K562 (cell line): ENCODE measurements around the gene PTPN7. TPM values are rescaled to one million over a fixed set of nuclear protein-coding genes. Genes with fewer than 3 reads are reported as not detected.

Source experiments
- ATAC-seq: fragments of 200-7000 bp; cut with Tn5 transposase; 3 replicates; pipeline ENCODE4 v1.9.1; 2020; ENCODE audit warnings: moderate library complexity
- BruUV-seq: library from RNA; stranded (reverse); fragments of 400-500 nt; replicated peaks from 2 replicates; lab custom pipeline; 2021; lab: Mats Ljungman, UMichigan
- CTCF ChIA-PET: fragments of 300-600 bp; formaldehyde crosslinking; extraction: SDS; loops from one replicate; lab custom pipeline; 2021; ENCODE audit warnings: low intra/inter-chr PET ratio; lab: Yijun Ruan, JAX
- POLR2A ChIA-PET: fragments of 300-600, 350-650 bp; sonication (Branson Sonifier 250); formaldehyde crosslinking; extraction: SDS; loops from one replicate; lab custom pipeline; 2021; ENCODE audit warnings: antibody characterized with exemption, inconsistent platforms; lab: Yijun Ruan, JAX
- DNase-seq, 4 experiments: peaks; one replicate each; pipeline versions ENCODE4 v3.0.0 to v3.0.0-alpha.2; 2011 to 2018; ENCODE audit warnings: low spot score in 3 of 4, mixed read lengths in 3 of 4; ENCODE audit errors: extremely low read depth in 1 of 4
- FAIRE-seq: peaks from 2 replicates; lab custom pipeline; 2011; peaks lifted over from hg19 to GRCh38; lab: Jason Lieb, UNC
- H2AFZ ChIP-seq: 2 replicates; pipeline ENCODE4 v1.6.0; 2011; ENCODE audit warnings: low read depth, low read length, control low read depth, inconsistent platforms
- H3K27ac ChIP-seq: fragments of 200-600 bp; 3 replicates; pipeline ENCODE4 v1.8.0; 2011; ENCODE audit warnings: low read depth, mild to moderate bottlenecking, control low read depth, inconsistent platforms, low read length, moderate library complexity, mixed read lengths; ENCODE audit errors: extremely low read depth
- H3K27me3 ChIP-seq, 2 experiments: fragments of 300-600 bp in 1 of 2; 2 replicates in 1 of 2; 3 replicates in 1 of 2; pipeline versions ENCODE4 v1.6.0 to v1.8.0; 2011; ENCODE audit warnings: inconsistent platforms in 2 of 2, low read length in 2 of 2, mild to moderate bottlenecking in 1 of 2, mixed read lengths in 1 of 2, moderate library complexity in 1 of 2; ENCODE audit not compliant: control insufficient read depth in 2 of 2, insufficient read depth in 2 of 2
- H3K36me3 ChIP-seq: fragments of 300-600 bp; 3 replicates; pipeline ENCODE4 v1.8.0; 2011; ENCODE audit warnings: mild to moderate bottlenecking, low read length, inconsistent platforms; ENCODE audit not compliant: control insufficient read depth, insufficient read depth
- H3K4me1 ChIP-seq, 2 experiments: fragments of 200-600 bp in 1 of 2; replicated peaks in 1 of 2; 2 replicates in 1 of 2; 3 replicates in 1 of 2; pipeline versions ENCODE4 v1.5.1 to v1.8.0; 2011; ENCODE audit warnings: inconsistent platforms in 2 of 2, low read length in 2 of 2, mild to moderate bottlenecking in 1 of 2, mixed read lengths in 1 of 2, moderate library complexity in 1 of 2; ENCODE audit not compliant: control insufficient read depth in 2 of 2, insufficient read depth in 2 of 2
- H3K4me2 ChIP-seq: 2 replicates; pipeline ENCODE4 v1.6.1; 2011; ENCODE audit warnings: low read length, control low read depth, inconsistent platforms, mixed read lengths; ENCODE audit not compliant: insufficient read depth
- H3K4me3 ChIP-seq: fragments of 200-600 bp; sonication (generic), shearing (Covaris generic); 2 replicates; pipeline ENCODE4 v1.5.1; 2016; ENCODE audit warnings: control low read depth, inconsistent platforms
- H3K79me2 ChIP-seq: fragments of 200-600 bp; 3 replicates; pipeline ENCODE4 v1.8.0; 2011; ENCODE audit warnings: low read length, inconsistent platforms; ENCODE audit not compliant: control insufficient read depth, insufficient read depth
- H3K9ac ChIP-seq, 2 experiments: 2 replicates each; pipeline versions ENCODE4 v1.6.0 to v1.6.1; 2011; ENCODE audit warnings: low read depth in 2 of 2, low read length in 2 of 2, control low read depth in 1 of 2, inconsistent platforms in 1 of 2, mild to moderate bottlenecking in 1 of 2, mixed read lengths in 1 of 2; ENCODE audit not compliant: insufficient read depth in 1 of 2
- H3K9me1 ChIP-seq: one replicate; pipeline ENCODE4 v1.6.0; 2011; ENCODE audit warnings: inconsistent platforms, mild to moderate bottlenecking, low read length, moderate library complexity; ENCODE audit not compliant: control insufficient read depth, insufficient read depth
- H3K9me3 ChIP-seq: replicated peaks from 2 replicates; pipeline ENCODE4 v1.5.1; 2011; ENCODE audit warnings: low read depth, low read length, inconsistent platforms; ENCODE audit not compliant: control insufficient read depth, insufficient read depth
- H4K20me1 ChIP-seq: replicated peaks from 2 replicates; pipeline ENCODE4 v1.6.1; 2011; ENCODE audit warnings: low read length, inconsistent platforms, mixed read lengths; ENCODE audit not compliant: control insufficient read depth, insufficient read depth
- CBFB ChIP-seq: sonication (generic); formaldehyde crosslinking; IDR thresholded peaks from 2 replicates; pipeline ENCODE4 v1.4.0; 2020; ENCODE audit warnings: mild to moderate bottlenecking, missing genetic modification reagents
- NR4A1 ChIP-seq, 2 experiments: fragments of 250-450 bp in 1 of 2; fragments of 450-650 bp in 1 of 2; sonication (Bioruptor Pico) in 1 of 2; IDR thresholded peaks; 2 replicates each; pipeline versions ENCODE4 v1.4.0 to v1.6.1; 2016 to 2020; ENCODE audit warnings: mild to moderate bottlenecking in 2 of 2, missing compliant biosample characterization in 1 of 2, missing genetic modification characterization in 1 of 2, moderate library complexity in 1 of 2
- POLR2H ChIP-seq: IDR thresholded peaks from 2 replicates; pipeline ENCODE4 v1.6.1; 2016; ENCODE audit warnings: missing genetic modification characterization, low read depth, mild to moderate bottlenecking, control low read depth, missing compliant biosample characterization, moderate library complexity
- TSHZ1 ChIP-seq: fragments of 250-450 bp; sonication (Bioruptor Pico); IDR thresholded peaks from 2 replicates; pipeline ENCODE4 v1.4.0; 2020; ENCODE audit warnings: mild to moderate bottlenecking, moderate library complexity
- ZBTB11 ChIP-seq, 3 experiments: fragments of 200-800 bp in 1 of 3; fragments of 250-450 bp in 1 of 3; fragments of 450-650 bp in 1 of 3; sonication (Bioruptor Pico) in 1 of 3; sonication (Bioruptor generic) in 1 of 3; formaldehyde crosslinking in 1 of 3; IDR thresholded peaks; 2 replicates each; pipeline versions ENCODE4 v1.6.1 to v1.8.0; 2016 to 2022; ENCODE audit warnings: mild to moderate bottlenecking in 2 of 3, missing genetic modification characterization in 2 of 3, missing compliant biosample characterization in 1 of 3, moderate library complexity in 1 of 3
- ZNF121 ChIP-seq: sonication (generic); formaldehyde crosslinking; conservative IDR thresholded peaks from 2 replicates; pipeline ENCODE4 v1.8.0; 2022; ENCODE audit warnings: missing genetic modification reagents
- ZNF134 ChIP-seq: fragments of 250-450 bp; sonication (Bioruptor Pico); conservative IDR thresholded peaks from 2 replicates; pipeline ENCODE4 v1.4.0; 2020
- ZNF695 ChIP-seq: fragments of 450-650 bp; formaldehyde crosslinking; IDR thresholded peaks from 2 replicates; pipeline ENCODE4 v1.4.0; 2020; ENCODE audit warnings: mild to moderate bottlenecking, moderate library complexity
- WGBS: fragments of 100-300 bp; shearing (Covaris generic); methylation state at CpG from one replicate; pipeline ENCODE4 v1.1.6; 2016; ENCODE audit warnings: low coverage, mixed read lengths; ENCODE audit not compliant: insufficient coverage; ENCODE audit errors: missing lambda C conversion rate; 5-methylcytosine and 5-hydroxymethylcytosine counted together
- in situ Hi-C: fragments of 300-500 bp; cut with MboI; formaldehyde crosslinking; loops from 4 replicates; pipeline ENCODE4 v1.15.0; 2018; ENCODE audit warnings: inconsistent platforms, mixed read lengths
- intact Hi-C: fragments of 100-400 bp; cut with micrococcal nuclease; formaldehyde crosslinking; loops from 2 replicates; pipeline ENCODE4 v1.14.2; 2022
- polyA plus RNA-seq, 8 experiments: library from polyadenylated mRNA; depleted of rRNA in 4 of 8; stranded (reverse) in 5 of 8; unstranded in 3 of 8; fragments of >200 nt; fragmentation: Nextera tagmentation in 2 of 8; fragmentation: Illumina TruSeq in 1 of 8; extraction: Ambion mirVana in 2 of 8; extraction: Trizol in 1 of 8; gene quantifications; 2 replicates each; pipeline versions ENCODE4 v1.2.1 to v1.2.3, GENCODE V29; 2011 to 2014; ENCODE audit warnings: inconsistent platforms in 1 of 8, missing spikeins in 1 of 8
- total RNA-seq, 7 experiments: library from RNA; depleted of rRNA in 6 of 7; stranded (reverse); fragments of >200 nt in 6 of 7; fragmentation: Illumina TruSeq in 2 of 7; extraction: Trizol in 2 of 7; gene quantifications; 2 replicates each; pipeline versions ENCODE4 v1.2.1 to v1.2.3, GENCODE V29; 2011 to 2021; ENCODE audit warnings: low replicate concordance in 1 of 7

Gene PTPN7
- total and polyA plus RNA-seq, 9 of the 15 experiments (the other 6 are each of a cell fraction or from before 2014, with no cell fraction given) = 18.7 to 144 (median 120) TPM

GRCh38 chr1:202149566-202149965, 10.8 kb downstream of the PTPN7 start:
- H3K4me3 ChIP-seq = no peak overlapping the region
- in situ Hi-C loops (no loop called here), intact Hi-C loops (no loop called here)
- no peaks in the 10 kb centered on the region for H3K9me1 ChIP-seq
- ChIA-PET POLR2A (interaction anchor here (0.6 to 1.2 kb wide), 3 partner anchors 12 to 157 kb away, joined by 3 to 4 read pairs (median 4); no protein-coding TSS in a partner anchor), CTCF (interaction anchor here (0.7 kb wide), 1 partner anchor 82 kb away, joined by 3 read pairs; no protein-coding TSS in a partner anchor)
- BruUV-seq = no TSS peak
- DNase-seq = no peak
- H3K9me3 ChIP-seq = no peaks in the 10 kb centered on the region
- no peak overlapping the region for H2AFZ ChIP-seq
- peaks cover 21 to 23% of the 10 kb centered on the region in 2 experiments; a peak in 4 of 5 replicates for H3K4me1 ChIP-seq
- no peak overlapping the region for H3K4me2 ChIP-seq
- no peaks in the 10 kb centered on the region for H3K27me3 ChIP-seq
- ATAC-seq = no peak
- WGBS = 89% methylated on average over 2 of the region's 4 CpGs
- H4K20me1 ChIP-seq = peaks cover 7% of the 10 kb centered on the region; the same call in 1 of the 2 replicates
- FAIRE-seq = no peak
- H3K36me3 ChIP-seq = peaks cover 78% of the 10 kb centered on the region
- no peak overlapping the region for H3K27ac ChIP-seq
- H3K9ac ChIP-seq = no peak overlapping the region
- H3K79me2 ChIP-seq = peaks cover 6% of the 10 kb centered on the region; the same call in 1 of the 3 replicates
- TF ChIP-seq TSHZ1 (CRISPR knock-in tag) (no peak), ZBTB11 (CRISPR knock-in tag; IDR thresholded peaks at IDR 0.05) (no peak), CBFB (no peak), NR4A1 (CRISPR knock-in tag; IDR thresholded peaks at IDR 0.05) (no peak), NR4A1 (tag; IDR thresholded peaks at IDR 0.05) (no peak), ZNF134 (CRISPR knock-in tag) (no peak), POLR2H (tag) (no peak), ZNF695 (CRISPR knock-in tag) (no peak), ZNF121 (CRISPR knock-in tag) (no peak)
